ENCODE data around the gene AMER1. TPM values are rescaled to one million over a fixed set of nuclear protein-coding genes. Genes with fewer than 3 reads are reported as not detected.
"Not testable (repeated sequence)": the region's sequence is repeated elsewhere in the genome, so short reads cannot be mapped to it uniquely, and the experiment has no call there.

Gene AMER1
- total RNA-seq: 1 to 10 TPM; 2.5 to 5.1 (median 3.4) TPM
- polyA plus RNA-seq: 1 to 10 TPM in 1 of 2 donors, under 1 TPM in 1; 0.92 to 2.2 TPM

- WGBS, 2 donors: 0 to 27% methylated on average over 29 of the region's 29 CpGs
- Histone ChIP-seq H3K36me3 (no peaks in the 10 kb centered on the region), H3K9me3 (no peaks in the 10 kb centered on the region), H3K27me3 (no peaks in the 10 kb centered on the region), H3K4me3 (peak within 1 kb of the TSS; percentile 45 to 60 (median 55)), H3K4me1 (peaks cover 0 to 9% (median 2%) of the 10 kb centered on the region in 3 donors), H3K27ac (peak within 1 kb of the TSS; percentile 81 to 94 (median 89))
- ATAC-seq: peak; percentile 39 to 62 (median 54)
- FAIRE-seq: no peak
- no peak for DNase-seq
- no peak for TF ChIP-seq CTCF (IDR thresholded peaks at IDR 0.05)
- intact Hi-C loops (cut with DNase I): no loop called here
Observed at GRCh38 chrX:64205441-64205734, at the start of gene AMER1. Gene AMER1, minus strand, starts transcription at chrX:64205708. Its CDS starts 12,422 bp downstream, at chrX:64193286.

DNA sequence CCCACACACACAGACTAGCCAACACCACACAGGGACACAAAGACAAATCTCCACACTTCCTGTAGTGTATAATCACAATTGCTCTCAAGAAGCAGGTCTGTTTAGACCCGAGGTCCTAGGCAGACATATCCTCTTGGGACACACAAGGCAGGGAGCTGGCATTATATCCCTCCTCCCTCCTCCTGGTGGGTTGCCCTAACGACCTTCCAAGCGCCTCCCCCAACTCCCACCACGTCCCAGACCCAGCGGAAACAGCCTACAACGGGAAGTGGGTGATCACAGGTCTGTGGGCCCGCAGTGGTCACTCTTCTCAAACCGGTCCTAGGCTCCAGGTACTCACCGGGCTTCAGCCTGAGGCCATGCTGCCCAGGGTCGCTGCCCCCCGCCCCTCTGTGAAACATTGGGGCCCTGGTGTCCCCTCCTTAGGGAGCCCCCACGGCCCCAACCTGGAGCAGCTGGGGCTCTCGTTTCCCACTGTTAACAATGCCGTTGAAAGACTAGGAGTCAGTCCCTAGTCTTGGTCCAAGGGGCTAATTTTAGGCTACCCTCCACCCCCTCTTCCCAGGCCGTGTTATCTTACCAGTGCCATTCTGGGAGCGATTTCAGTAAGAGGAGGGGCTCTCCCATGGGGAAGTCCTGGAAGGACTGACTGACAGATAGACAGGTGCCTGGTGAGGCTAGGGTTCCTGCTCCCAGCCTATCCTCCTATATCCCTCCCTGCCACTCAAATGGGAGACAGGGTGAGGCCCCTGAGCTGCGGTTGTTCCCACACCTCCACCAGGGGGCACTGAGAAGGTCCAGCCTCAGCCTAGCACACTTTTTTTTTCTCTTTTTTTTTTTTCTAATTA is 24.8 kb upstream of the AMER1 start, which contains the start of gene ASB12:
Gene ASB12, minus strand, starts transcription at position 485 of the 848 bp plus-strand sequence. CDS start 4,957 bp downstream, outside the sequence.
- intact Hi-C loops (cut with DNase I): no loop called here
- no peak for FAIRE-seq
- Histone ChIP-seq H3K9me3 (no peaks in the 10 kb centered on the region), H3K4me3 (no peak within 1 kb of the TSS), H3K36me3 (no peaks in the 10 kb centered on the region), H3K27me3 (peaks cover 0 to 4% (median 0%) of the 10 kb centered on the region in 4 donors), H3K27ac (no peak within 1 kb of the TSS), H3K4me1 (no peaks in the 10 kb centered on the region)
- WGBS, 2 donors: 63 to 70% methylated on average over 17 of the region's 17 CpGs
- no peak for TF ChIP-seq CTCF (IDR thresholded peaks at IDR 0.05)
- peak in 1 of 6 donors; percentile 42 for DNase-seq
- ATAC-seq: no peak

DNA sequence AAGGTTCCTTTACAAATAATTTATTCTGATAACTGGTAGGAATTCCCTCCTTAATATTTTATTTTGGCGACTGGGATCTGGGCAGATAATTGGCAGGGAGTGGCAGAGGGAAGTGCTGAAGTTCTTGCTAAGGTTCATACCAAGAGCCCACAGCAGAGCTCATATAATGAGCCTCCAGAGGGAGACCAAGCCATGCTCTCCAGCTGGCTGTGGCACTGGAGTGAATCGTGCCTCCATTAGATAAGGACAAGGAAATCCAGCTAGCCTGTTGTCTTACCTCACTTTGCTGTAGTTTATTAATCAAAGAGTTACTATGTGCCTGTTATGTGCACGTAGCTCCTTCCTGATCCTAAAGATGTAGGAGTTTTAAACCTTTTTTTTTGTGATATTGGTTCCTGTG is 23.6 kb upstream of the AMER1 start:
- Histone ChIP-seq H3K36me3 (no peaks in the 10 kb centered on the region), H3K4me1 (no peaks in the 10 kb centered on the region), H3K9me3 (no peaks in the 10 kb centered on the region), H3K4me3 (no peak overlapping the region), H3K27ac (no peak overlapping the region), H3K27me3 (peaks cover 0 to 4% (median 0%) of the 10 kb centered on the region in 4 donors)
- ATAC-seq (no peak), DNase-seq (no peak), FAIRE-seq (no peak)
- TF ChIP-seq CTCF (IDR thresholded peaks at IDR 0.05): no peak
- 27% methylated on average over 3 of the region's 3 CpGs for WGBS, 2 donors
- intact Hi-C loops (cut with DNase I): no loop called here

- TF ChIP-seq CTCF (IDR thresholded peaks at IDR 0.05): no peak
- no peak for DNase-seq
- Histone ChIP-seq H3K9me3 (no peaks in the 10 kb centered on the region), H3K4me1 (no peaks in the 10 kb centered on the region), H3K27me3 (no peaks in the 10 kb centered on the region), H3K36me3 (no peaks in the 10 kb centered on the region), H3K27ac (no peak overlapping the region), H3K4me3 (no peak overlapping the region)
- FAIRE-seq: no peak
- WGBS, 2 donors: 92 to 93% methylated on average over 4 of the region's 4 CpGs
- ATAC-seq: no peak
- intact Hi-C loops (cut with DNase I): no loop called here
Observed at GRCh38 chrX:64218023-64218422, 12.5 kb upstream of the AMER1 start.

DNA sequence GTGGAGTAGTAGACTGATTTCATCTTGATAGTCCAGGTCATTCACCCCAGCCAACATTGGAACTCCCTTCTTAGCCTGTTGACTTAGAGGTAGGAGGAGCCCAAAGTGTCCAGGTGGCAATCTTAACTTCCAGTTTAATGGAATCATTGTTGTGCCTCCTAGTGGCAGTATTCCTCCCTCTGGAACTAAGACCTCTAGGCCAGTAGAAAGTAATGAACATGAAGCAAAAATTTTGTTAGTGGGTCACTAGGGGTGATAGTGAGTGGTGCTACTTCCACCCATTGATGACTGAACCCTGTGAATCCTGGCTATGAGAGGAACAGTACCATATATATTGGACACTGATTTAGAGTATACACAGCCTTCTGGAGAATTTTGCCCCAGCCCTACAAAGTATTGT is 8.5 kb upstream of the AMER1 start:
- intact Hi-C loops (cut with DNase I); FAIRE-seq; H3K4me1 ChIP-seq; DNase-seq; ATAC-seq; H3K4me3 ChIP-seq; H3K27ac ChIP-seq; H3K36me3 ChIP-seq; H3K9me3 ChIP-seq; H3K27me3 ChIP-seq: not testable (repeated sequence)
- peak in 1 of 4 donors; percentile 5 for TF ChIP-seq CTCF (IDR thresholded peaks at IDR 0.05)
